Activated T-cell treated with anti-CD3 and anti-CD28 coated beads for 4 hours (primary cell): Measurements from ENCODE around the gene CCM2.
"Not testable (repeated sequence)": the region's sequence is repeated elsewhere in the genome, so short reads cannot be mapped to it uniquely, and the experiment has no call there.

ENCODE experiments used
- DNase-seq: peaks from one replicate; pipeline ENCODE4 v3.0.0-alpha.2; 2020

CCM2 gene

DNA sequence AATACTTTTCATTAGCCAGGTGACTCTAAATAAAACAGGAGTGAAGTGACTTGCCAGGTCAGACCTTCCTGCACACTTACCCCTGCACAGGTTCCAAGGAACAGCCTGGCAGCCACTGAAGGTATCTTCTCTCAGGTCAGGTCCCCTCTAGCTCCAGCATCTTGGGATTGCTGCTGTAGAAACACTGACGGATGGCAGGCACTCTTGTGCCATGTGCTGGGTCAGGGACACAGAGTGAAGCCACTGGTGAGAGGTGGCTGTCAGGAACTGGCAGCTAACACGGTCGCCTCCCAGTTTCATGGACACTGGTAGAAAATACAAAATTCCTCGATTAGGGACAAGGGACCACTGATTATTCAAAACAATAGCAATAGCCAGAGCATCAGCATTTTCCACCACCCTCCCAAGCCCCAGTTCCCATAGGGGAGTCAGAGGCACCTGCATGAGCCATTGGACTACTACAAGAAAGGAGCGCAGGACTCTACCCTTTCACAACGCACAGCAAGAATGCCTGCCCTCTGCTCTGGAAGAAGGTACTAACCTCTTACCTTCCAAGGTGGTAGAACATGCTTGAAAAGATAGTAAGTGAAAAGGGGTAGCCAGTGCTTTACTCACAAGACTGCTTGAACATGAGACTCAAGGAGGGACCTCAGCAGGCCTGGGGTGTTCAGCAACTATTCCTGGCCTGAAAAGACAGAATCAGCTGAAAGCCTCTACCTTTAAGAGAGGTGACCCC, 16.1 kb upstream of the CCM2 start:
- DNase-seq, result no peak

GRCh38 chr7:44984478-44984758, 15.6 kb upstream of the CCM2 start:
- DNase-seq, result no peak

- no peak for DNase-seq
Measured at GRCh38 chr7:44985033-44985695, 14.8 kb upstream of the CCM2 start.

- no peak for DNase-seq
Measured at GRCh38 chr7:44985900-44986217, 14.1 kb upstream of the CCM2 start.

DNA sequence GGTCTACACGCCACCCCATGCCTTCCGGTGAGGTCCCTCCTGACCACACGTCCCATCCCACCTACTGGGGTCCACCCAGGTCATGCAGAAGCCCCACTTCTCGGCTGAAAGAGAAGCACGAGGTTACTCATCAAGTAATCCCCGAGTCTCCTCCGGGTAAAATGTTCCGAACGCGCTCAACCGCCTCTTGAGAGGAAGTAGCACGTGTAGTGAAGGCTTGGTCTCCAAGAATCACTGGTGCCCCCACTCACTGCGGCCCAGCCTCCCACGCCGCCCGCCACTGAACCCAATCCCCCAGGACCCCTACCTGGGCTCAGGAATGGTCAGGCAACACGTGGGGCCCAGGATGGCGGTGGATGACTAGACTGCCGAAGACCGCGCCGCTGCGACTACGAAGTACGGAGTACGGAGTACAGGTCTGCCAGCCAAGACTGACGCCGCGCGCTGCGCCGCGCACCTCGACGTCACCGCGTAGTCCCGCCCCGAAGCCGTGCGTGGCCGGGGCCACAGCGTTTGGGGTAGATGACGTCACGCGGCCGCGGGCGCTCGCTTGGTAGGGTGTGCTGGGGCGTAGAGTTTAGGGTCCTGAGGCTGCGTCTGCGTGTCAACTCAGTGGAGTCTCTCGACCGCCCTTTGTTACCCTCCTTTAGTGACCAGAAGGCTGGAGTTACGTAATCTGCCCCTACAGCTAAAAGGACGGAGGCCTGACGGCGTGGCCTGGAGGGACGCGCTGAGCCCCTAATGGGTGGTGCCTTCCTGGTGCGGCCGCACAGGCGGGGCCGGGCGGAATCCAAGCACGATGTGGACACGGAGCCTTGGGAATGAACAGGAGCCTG, 13.6 kb upstream of the CCM2 start:
- DNase-seq, result peak; percentile 95

- no peak for DNase-seq
Measured at GRCh38 chr7:44987457-44987856, 12.5 kb upstream of the CCM2 start.

DNA sequence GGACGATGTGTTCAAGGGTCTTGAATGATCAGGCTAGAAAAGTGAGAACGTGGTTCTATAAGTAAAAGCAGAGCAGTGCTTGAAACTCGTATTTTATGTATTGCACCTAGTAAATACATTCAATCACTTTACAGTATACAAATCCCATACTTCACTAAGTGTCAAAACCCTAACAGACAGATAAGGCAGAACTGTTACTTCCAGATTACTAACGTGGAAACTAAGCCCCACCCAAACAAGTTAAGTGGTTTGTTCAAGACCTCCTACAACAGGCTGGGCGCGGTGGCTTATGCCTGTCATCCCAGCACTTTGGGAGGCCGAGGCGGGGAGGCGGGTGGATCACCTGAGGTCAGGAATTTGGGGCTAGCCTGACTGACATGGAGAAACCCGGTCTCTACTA, 12.0 kb upstream of the CCM2 start:
- DNase-seq, result no peak

- DNase-seq, result no peak
Measured at GRCh38 chr7:44988701-44989100, 11.3 kb upstream of the CCM2 start.

- DNase-seq, result no peak
Measured at GRCh38 chr7:44989132-44989531, 10.9 kb upstream of the CCM2 start.

DNA sequence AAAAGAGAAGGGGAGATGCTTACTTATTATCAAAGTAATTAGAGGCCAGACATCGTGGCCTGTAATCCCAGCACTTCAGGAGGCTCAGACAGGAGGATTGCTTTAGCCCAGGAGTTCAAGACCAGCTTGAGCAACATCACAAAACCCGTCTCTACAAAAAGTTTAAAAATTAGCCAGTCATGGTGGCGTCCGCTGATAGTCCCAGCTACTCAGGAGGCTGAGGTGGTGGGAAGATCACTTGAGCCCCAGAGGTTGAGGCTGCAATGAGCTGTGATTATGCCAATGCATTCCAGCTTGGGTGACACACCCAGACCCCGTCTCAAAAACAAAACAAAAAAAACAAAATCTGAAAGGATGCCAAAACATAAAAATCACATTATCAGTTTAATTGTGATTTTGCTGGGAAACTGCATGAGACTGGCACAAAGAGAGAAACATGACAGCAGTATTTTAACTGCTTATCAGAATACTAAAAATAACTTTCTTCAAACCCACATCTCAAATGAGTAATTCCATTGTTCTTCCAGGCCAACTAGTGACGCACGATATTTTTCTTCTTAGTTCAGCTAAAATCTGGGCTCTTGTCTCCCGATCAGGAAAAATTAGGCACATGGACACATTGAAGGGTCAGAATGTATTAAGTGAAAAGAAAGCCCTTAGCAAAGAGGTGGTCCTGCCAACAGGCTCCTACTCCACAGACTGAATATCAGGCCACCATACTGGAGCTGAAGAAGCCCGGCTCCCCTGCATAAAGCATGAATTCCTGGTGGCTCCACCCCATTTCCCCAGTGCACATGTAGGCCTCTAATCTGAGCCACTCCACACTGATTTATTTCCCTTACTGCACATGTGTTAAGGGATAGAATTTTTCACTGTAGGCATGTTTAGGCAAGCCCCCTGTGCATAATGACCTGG, 9.6 kb upstream of the CCM2 start:
- no peak for DNase-seq

GRCh38 chr7:44992004-44992795, 7.8 kb upstream of the CCM2 start:
- not testable (repeated sequence) for DNase-seq

DNA sequence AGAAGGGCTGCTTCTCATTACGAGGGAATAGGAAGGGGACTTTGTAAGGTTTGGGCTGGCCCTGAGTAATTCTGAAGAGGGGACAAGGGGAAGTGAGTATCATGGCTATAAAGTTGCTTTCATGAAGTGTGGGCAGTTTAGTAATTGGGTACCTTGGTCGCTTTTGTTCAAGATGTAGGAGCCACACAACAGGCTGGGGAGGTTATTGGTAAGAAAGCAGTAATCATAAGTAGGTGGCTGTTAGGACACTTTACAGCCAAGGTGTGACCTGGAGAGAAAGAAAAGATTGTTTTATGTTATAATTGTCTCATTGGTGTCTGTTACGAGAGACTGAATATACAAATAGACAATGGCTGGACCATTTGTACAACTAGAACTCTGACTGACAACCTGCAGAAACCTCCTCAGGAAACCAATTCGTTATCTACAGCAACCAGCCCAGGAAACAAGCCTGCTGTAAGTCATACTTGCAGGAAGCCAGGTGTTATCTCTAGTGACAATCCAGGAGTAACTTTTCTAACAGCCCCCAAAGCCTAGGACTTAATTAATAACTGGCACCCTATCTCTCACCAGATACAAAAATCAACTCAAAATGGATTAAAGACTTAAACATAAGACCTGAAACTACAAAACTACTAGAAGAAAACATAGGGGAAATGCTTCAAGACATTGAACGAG, 5.0 kb upstream of the CCM2 start:
- no peak for DNase-seq

GRCh38 chr7:44995555-44996493, 4.2 kb upstream of the CCM2 start:
- no peak for DNase-seq

DNA sequence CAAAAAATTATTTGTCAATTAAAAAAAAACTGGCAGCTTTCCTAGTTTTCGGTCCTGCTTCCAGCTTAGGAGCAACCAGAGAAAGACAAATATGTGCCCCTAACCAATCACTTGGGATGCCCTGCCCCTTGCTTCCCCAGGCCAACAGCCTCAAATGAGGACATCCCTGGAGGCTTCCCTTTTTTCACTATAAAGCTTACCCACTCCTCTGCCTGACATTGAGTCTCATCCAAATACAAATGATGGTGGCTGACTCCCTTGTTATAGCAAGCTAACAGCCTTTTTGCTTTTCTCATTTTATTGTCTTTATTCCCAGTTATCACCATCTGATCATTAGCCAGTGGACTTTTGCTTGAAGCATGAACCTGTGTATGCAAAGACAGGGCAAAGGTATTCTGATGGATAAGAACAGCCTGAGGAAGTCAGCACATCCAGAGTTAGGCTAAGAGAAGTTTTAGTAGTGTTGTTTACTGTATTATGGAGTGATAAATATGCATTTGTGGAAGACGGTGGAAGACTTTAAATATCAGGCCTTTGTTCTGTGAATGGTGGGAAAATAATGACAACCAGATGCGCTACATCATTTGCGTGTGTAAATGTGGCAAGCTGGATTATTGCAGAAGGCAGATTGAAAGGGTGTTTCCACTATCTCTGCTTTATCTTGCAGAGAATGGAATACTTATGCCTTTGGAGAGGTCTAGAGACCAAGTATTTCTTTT, 1.7 kb upstream of the CCM2 start:
- DNase-seq, result no peak

GRCh38 chr7:44999245-45000092, 532 bp upstream of the CCM2 start:
- DNase-seq, result peak; percentile 98

DNA sequence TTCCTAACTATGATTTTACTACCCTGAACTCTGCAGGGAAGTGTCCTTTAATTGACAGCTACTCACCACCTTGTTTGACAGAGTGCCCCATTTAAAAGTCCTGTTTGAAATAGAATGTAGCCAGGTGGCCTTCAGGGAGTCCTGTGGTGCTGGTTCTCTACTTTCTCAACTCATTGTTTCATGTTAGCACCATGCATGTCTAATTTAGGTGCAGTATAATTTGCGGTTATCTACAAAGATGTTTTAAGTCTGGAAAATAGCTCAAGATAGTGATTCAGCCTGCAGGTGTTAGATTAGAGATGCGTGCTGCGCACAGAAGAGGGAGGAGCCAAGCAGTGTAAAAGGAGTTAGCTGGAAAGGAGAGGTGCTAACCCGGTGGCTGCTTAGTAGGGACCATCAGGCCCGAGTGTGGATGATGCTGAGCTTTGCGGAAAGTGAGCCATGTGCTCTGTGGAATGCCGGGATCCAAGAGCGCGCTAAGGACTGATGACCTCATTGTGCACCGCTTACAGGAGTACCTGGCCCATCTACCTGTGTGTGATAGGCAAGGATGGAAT, 1.2 kb downstream of the CCM2 start:
- DNase-seq, result peak; percentile 57

DNA sequence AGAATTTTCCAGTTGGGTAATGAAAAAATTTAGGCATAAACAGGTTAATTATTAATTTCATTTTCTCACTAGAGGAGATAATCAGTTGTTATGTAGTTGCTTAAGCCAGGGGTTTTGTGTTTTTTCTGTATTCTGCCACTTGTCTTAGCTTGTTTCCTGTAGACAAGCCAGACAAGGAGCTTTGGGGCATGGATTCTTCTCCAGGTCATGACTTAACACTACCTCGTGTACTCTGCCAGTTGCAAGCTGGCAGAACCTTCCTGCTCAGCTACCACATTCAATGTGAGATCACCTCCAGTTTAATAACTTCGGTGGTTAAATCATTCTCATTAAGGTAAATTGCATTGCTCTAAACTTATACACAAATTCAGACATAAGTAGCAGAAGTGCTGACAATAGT, 1.8 kb downstream of the CCM2 start:
- no peak for DNase-seq

- DNase-seq, result no peak
Measured at GRCh38 chr7:45003789-45004188, 3.8 kb downstream of the CCM2 start.

GRCh38 chr7:45007106-45007505, 7.1 kb downstream of the CCM2 start:
- no peak for DNase-seq
